C4-2B (cell line): ENCODE data around the gene PTAFR.

Source experiments
- ZFX ChIP-seq: fragments of 450-650 bp; IDR thresholded peaks from 2 replicates; pipeline ENCODE4 v1.6.1; 2017
- TF ChIP-seq, protein P1 (sequence below): fragments of 450-650 bp; conservative IDR thresholded peaks from 2 replicates; pipeline ENCODE4 v1.5.1; 2017; ENCODE audit warnings: mild to moderate bottlenecking

DNA sequence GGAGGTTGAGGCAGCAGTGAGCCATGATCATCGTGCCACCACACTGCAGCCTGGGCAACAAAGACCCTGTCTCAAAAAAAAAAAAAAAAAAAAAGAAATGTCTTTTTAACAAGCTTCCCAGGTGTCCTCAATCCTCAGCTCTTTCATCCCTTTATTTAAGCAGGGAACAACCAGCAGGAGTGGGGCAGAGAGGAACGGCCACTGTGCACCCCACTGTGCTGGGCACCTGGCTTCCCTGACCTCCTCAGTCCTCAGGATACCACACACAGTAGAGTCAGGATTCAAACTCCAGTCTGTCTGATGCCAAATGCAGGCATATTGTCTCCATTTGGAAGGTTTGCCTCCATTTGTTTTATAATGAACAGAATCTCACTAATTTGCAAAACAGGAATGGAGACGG, 19.8 kb upstream of the PTAFR start:
- TF ChIP-seq, protein P1, sequence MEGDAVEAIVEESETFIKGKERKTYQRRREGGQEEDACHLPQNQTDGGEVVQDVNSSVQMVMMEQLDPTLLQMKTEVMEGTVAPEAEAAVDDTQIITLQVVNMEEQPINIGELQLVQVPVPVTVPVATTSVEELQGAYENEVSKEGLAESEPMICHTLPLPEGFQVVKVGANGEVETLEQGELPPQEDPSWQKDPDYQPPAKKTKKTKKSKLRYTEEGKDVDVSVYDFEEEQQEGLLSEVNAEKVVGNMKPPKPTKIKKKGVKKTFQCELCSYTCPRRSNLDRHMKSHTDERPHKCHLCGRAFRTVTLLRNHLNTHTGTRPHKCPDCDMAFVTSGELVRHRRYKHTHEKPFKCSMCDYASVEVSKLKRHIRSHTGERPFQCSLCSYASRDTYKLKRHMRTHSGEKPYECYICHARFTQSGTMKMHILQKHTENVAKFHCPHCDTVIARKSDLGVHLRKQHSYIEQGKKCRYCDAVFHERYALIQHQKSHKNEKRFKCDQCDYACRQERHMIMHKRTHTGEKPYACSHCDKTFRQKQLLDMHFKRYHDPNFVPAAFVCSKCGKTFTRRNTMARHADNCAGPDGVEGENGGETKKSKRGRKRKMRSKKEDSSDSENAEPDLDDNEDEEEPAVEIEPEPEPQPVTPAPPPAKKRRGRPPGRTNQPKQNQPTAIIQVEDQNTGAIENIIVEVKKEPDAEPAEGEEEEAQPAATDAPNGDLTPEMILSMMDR: no peak
- no peak for TF ChIP-seq ZFX
